ENCODE data around the gene HUNK. TPM values are rescaled to one million over a fixed set of nuclear protein-coding genes. Genes with fewer than 3 reads are reported as not detected.

Gene HUNK
- total RNA-seq, 1 donor from 2014 or later: 0.51 TPM

GRCh38 chr21:31999810-32000468, 127.1 kb downstream of the HUNK start:
- POLR2A ChIA-PET: no interaction called here
- intact Hi-C loops (cut with micrococcal nuclease): no loop called here
- H3K36me3 Mint-ChIP-seq (ENCODE audit: low read depth): no peaks in the 10 kb centered on the region
- TF ChIP-seq, protein P1, sequence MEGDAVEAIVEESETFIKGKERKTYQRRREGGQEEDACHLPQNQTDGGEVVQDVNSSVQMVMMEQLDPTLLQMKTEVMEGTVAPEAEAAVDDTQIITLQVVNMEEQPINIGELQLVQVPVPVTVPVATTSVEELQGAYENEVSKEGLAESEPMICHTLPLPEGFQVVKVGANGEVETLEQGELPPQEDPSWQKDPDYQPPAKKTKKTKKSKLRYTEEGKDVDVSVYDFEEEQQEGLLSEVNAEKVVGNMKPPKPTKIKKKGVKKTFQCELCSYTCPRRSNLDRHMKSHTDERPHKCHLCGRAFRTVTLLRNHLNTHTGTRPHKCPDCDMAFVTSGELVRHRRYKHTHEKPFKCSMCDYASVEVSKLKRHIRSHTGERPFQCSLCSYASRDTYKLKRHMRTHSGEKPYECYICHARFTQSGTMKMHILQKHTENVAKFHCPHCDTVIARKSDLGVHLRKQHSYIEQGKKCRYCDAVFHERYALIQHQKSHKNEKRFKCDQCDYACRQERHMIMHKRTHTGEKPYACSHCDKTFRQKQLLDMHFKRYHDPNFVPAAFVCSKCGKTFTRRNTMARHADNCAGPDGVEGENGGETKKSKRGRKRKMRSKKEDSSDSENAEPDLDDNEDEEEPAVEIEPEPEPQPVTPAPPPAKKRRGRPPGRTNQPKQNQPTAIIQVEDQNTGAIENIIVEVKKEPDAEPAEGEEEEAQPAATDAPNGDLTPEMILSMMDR (IDR thresholded peaks at IDR 0.05): no peak
- DNase-seq (no peak), ATAC-seq (ENCODE audit: low read depth) (no peak)
- no peaks in the 10 kb centered on the region for H3K4me1 Mint-ChIP-seq
- H3K9me3 Mint-ChIP-seq: no peaks in the 10 kb centered on the region
- peaks cover 4% of the 10 kb centered on the region for H3K27me3 Mint-ChIP-seq
- CTCF ChIA-PET: no interaction called here
- no peak overlapping the region for H3K27ac Mint-ChIP-seq
- no peak overlapping the region for H3K4me3 Mint-ChIP-seq

- Mint-ChIP-seq H3K4me3 (no peak overlapping the region), H3K36me3 (ENCODE audit: low read depth) (no peaks in the 10 kb centered on the region), H3K27me3 (peaks cover 4% of the 10 kb centered on the region), H3K4me1 (no peaks in the 10 kb centered on the region), H3K9me3 (no peaks in the 10 kb centered on the region), H3K27ac (no peak overlapping the region)
- DNase-seq (no peak), ATAC-seq (ENCODE audit: low read depth) (no peak)
- TF ChIP-seq, protein P1 (IDR thresholded peaks at IDR 0.05): no peak
- ChIA-PET POLR2A (no interaction called here), CTCF (no interaction called here)
- intact Hi-C loops (cut with micrococcal nuclease): no loop called here
These were observed 128.6 kb downstream of the HUNK start for GRCh38 chr21:32001390-32001789.

DNA sequence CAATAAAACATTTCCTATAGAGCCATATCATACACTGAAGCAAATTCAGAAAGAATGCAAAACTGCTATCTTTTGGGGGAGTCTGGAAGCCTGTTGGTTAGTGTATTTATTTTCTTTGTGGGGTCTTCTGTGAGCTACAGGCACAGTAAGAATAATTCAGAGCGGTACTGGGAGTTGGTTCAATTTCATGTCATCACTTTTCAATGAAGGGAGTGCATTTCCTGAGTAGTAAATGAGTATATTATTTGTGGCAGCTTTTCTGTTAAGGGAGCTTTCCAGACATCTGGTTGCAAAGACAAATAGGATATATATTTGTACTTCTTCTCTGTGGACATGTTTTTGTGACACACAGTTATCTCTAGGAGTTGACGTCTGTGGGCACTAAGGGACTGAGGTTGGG, 130.6 kb downstream of the HUNK start:
- Mint-ChIP-seq H3K27ac (no peak overlapping the region), H3K4me3 (no peak overlapping the region), H3K27me3 (peaks cover 4% of the 10 kb centered on the region), H3K36me3 (ENCODE audit: low read depth) (no peaks in the 10 kb centered on the region), H3K9me3 (no peaks in the 10 kb centered on the region), H3K4me1 (no peaks in the 10 kb centered on the region)
- DNase-seq (no peak), ATAC-seq (ENCODE audit: low read depth) (no peak)
- POLR2A ChIA-PET: no interaction called here
- CTCF ChIA-PET: no interaction called here
- intact Hi-C loops (cut with micrococcal nuclease): no loop called here
- TF ChIP-seq, protein P1 (IDR thresholded peaks at IDR 0.05): no peak

DNA sequence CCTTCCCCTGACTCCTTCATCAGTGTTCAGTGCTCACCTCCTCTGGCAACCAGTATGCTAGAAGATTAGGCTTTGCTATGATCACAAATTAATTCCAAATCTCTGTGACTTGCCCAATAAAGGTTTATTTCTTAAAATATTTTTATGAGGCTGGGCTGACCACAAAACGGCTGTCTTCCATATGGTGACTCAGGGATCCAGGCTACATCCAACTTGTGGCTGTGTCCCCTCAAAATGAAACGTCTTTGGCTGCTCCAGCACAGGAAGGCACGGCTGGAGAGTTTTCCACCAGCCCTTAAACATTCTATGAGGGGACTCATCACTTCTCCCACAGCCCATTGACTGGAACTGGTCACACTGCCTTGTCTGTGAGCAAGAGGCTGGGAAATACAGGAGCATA, 131.5 kb downstream of the HUNK start:
- TF ChIP-seq, protein P1 (IDR thresholded peaks at IDR 0.05): no peak
- POLR2A ChIA-PET: no interaction called here
- Mint-ChIP-seq H3K4me1 (no peaks in the 10 kb centered on the region), H3K27ac (no peak overlapping the region), H3K36me3 (ENCODE audit: low read depth) (no peaks in the 10 kb centered on the region), H3K4me3 (no peak overlapping the region), H3K9me3 (no peaks in the 10 kb centered on the region), H3K27me3 (peaks cover 4% of the 10 kb centered on the region)
- intact Hi-C loops (cut with micrococcal nuclease): no loop called here
- DNase-seq (no peak), ATAC-seq (ENCODE audit: low read depth) (no peak)
- CTCF ChIA-PET: no interaction called here

DNA sequence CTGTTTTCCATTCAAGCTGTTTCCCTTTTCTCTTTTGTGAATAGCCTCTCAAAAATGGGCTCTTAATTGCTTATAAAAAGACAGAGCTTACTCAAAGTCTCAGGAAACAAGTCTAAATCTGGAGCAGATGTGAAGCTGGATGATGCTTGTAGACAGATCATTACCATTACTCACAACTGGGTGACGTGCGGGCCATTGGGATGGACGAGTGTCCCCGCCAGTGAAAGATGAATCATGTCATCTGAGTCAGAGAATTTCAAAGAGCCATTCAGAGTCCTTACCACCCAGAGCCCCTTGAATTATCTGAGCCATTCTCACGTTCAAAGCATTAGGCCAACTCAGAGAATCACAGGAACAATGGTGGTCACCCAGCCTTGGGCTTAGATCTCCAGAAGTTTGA, 134.6 kb downstream of the HUNK start:
- TF ChIP-seq, protein P1 (IDR thresholded peaks at IDR 0.05): no peak
- no peaks in the 10 kb centered on the region for H3K4me1 Mint-ChIP-seq
- no peak overlapping the region for H3K27ac Mint-ChIP-seq
- ChIA-PET POLR2A (no interaction called here), CTCF (no interaction called here)
- intact Hi-C loops (cut with micrococcal nuclease): no loop called here
- H3K9me3 Mint-ChIP-seq: no peaks in the 10 kb centered on the region
- peaks cover 6% of the 10 kb centered on the region for H3K27me3 Mint-ChIP-seq
- no peaks in the 10 kb centered on the region for H3K36me3 Mint-ChIP-seq (ENCODE audit: low read depth)
- DNase-seq (no peak), ATAC-seq (ENCODE audit: low read depth) (no peak)
- no peak overlapping the region for H3K4me3 Mint-ChIP-seq
